ENCODE measurements around the gene WNT3A. TPM values are rescaled to one million over a fixed set of nuclear protein-coding genes. Genes with fewer than 3 reads are reported as not detected.

Gene WNT3A
- total RNA-seq, 2 experiments from 2014 or later: not detected

- Mint-ChIP-seq H3K4me1 (peaks cover 53% of the 10 kb centered on the region), H3K27me3 (no peaks in the 10 kb centered on the region), H3K36me3 (peaks cover 25% of the 10 kb centered on the region), H3K9me3 (no peaks in the 10 kb centered on the region), H3K27ac (peak overlapping the region; percentile 96), H3K4me3 (peak overlapping the region; percentile 95)
- DNase-seq (no peak), ATAC-seq (ENCODE audit: low read depth) (no peak)
- POLR2A ChIA-PET: interaction anchor here (0.6 kb wide), 1 partner anchor 26 kb away, joined by 3 read pairs; no protein-coding TSS in a partner anchor
Measured at GRCh38 chr1:228084325-228084724, 77.5 kb downstream of the WNT3A start.

- H3K4me3 Mint-ChIP-seq: peak overlapping the region; percentile 95
- H3K4me1 Mint-ChIP-seq: peaks cover 52% of the 10 kb centered on the region
- DNase-seq (no peak), ATAC-seq (ENCODE audit: low read depth) (no peak)
- H3K27me3 Mint-ChIP-seq: no peaks in the 10 kb centered on the region
- H3K9me3 Mint-ChIP-seq: no peaks in the 10 kb centered on the region
- H3K36me3 Mint-ChIP-seq: peaks cover 25% of the 10 kb centered on the region
- H3K27ac Mint-ChIP-seq: peak overlapping the region; percentile 96
- POLR2A ChIA-PET: no interaction called here
Measured at GRCh38 chr1:228084797-228085196, 78.0 kb downstream of the WNT3A start.

- no peaks in the 10 kb centered on the region for H3K27me3 Mint-ChIP-seq
- H3K36me3 Mint-ChIP-seq: peaks cover 27% of the 10 kb centered on the region
- POLR2A ChIA-PET: no interaction called here
- H3K4me3 Mint-ChIP-seq: peak overlapping the region; percentile 95
- no peaks in the 10 kb centered on the region for H3K9me3 Mint-ChIP-seq
- DNase-seq: peak; percentile 16
- peak overlapping the region; percentile 96 for H3K27ac Mint-ChIP-seq
- H3K4me1 Mint-ChIP-seq: peaks cover 57% of the 10 kb centered on the region
- no peak for ATAC-seq (ENCODE audit: low read depth)
Measured at GRCh38 chr1:228085287-228085951, 78.6 kb downstream of the WNT3A start.

- Mint-ChIP-seq H3K4me3 (peak overlapping the region; percentile 16), H3K36me3 (peaks cover 46% of the 10 kb centered on the region), H3K27me3 (no peaks in the 10 kb centered on the region), H3K9me3 (peaks cover 6% of the 10 kb centered on the region), H3K27ac (peak overlapping the region; percentile 55), H3K4me1 (peaks cover 61% of the 10 kb centered on the region)
- DNase-seq: no peak
- POLR2A ChIA-PET: interaction anchor here (1.6 kb wide), 1 partner anchor 53 kb away, joined by 5 read pairs; the partner anchor contains the start of gene GUK1
- no peak for ATAC-seq (ENCODE audit: low read depth)
Measured at GRCh38 chr1:228087771-228088251, 81.0 kb downstream of the WNT3A start.

- H3K4me3 Mint-ChIP-seq: peak overlapping the region; percentile 42
- POLR2A ChIA-PET: interaction anchor here (0.6 kb wide), 1 partner anchor 318 kb away, joined by 7 read pairs; the partner anchor contains the start of gene TRIM11
- peak overlapping the region; percentile 74 for H3K27ac Mint-ChIP-seq
- no peaks in the 10 kb centered on the region for H3K27me3 Mint-ChIP-seq
- peaks cover 57% of the 10 kb centered on the region for H3K4me1 Mint-ChIP-seq
- DNase-seq: no peak
- peaks cover 6% of the 10 kb centered on the region for H3K9me3 Mint-ChIP-seq
- no peak for ATAC-seq (ENCODE audit: low read depth)
- peaks cover 44% of the 10 kb centered on the region for H3K36me3 Mint-ChIP-seq
Measured at GRCh38 chr1:228088586-228089498, 82.0 kb downstream of the WNT3A start.

GRCh38 chr1:228089519-228090380 lies 83.0 kb downstream of the WNT3A start:
- peak overlapping the region; percentile 10 for H3K4me3 Mint-ChIP-seq
- ATAC-seq (ENCODE audit: low read depth): peak; percentile 27
- peaks cover 48% of the 10 kb centered on the region for H3K4me1 Mint-ChIP-seq
- no peak for DNase-seq
- peak overlapping the region; percentile 74 for H3K27ac Mint-ChIP-seq
- H3K9me3 Mint-ChIP-seq: peaks cover 12% of the 10 kb centered on the region
- no peaks in the 10 kb centered on the region for H3K27me3 Mint-ChIP-seq
- H3K36me3 Mint-ChIP-seq: peaks cover 45% of the 10 kb centered on the region
- POLR2A ChIA-PET: no interaction called here

- H3K27ac Mint-ChIP-seq: no peak overlapping the region
- no peak overlapping the region for H3K4me3 Mint-ChIP-seq
- H3K9me3 Mint-ChIP-seq: peaks cover 17% of the 10 kb centered on the region
- H3K36me3 Mint-ChIP-seq: peaks cover 49% of the 10 kb centered on the region
- H3K27me3 Mint-ChIP-seq: no peaks in the 10 kb centered on the region
- H3K4me1 Mint-ChIP-seq: peaks cover 41% of the 10 kb centered on the region
- POLR2A ChIA-PET: interaction anchor here (1.3 kb wide), 1 partner anchor 9 kb away, joined by 5 read pairs; the partner anchor contains the start of gene ARF1
- DNase-seq (no peak), ATAC-seq (ENCODE audit: low read depth) (no peak)
Measured at GRCh38 chr1:228090613-228091081, 83.8 kb downstream of the WNT3A start.

GRCh38 chr1:228091084-228091483 lies 84.3 kb downstream of the WNT3A start:
- POLR2A ChIA-PET: interaction anchor here (1.2 to 1.3 kb wide), 2 partner anchors 9 to 395 kb away, joined by 3 to 5 read pairs; partner anchors contain the start of gene ARF1
- Mint-ChIP-seq H3K36me3 (peaks cover 53% of the 10 kb centered on the region), H3K4me3 (no peak overlapping the region)

GRCh38 chr1:228092342-228093049 lies 85.7 kb downstream of the WNT3A start:
- Mint-ChIP-seq H3K36me3 (peaks cover 55% of the 10 kb centered on the region), H3K27me3 (no peaks in the 10 kb centered on the region), H3K9me3 (peaks cover 17% of the 10 kb centered on the region), H3K4me3 (no peak overlapping the region), H3K27ac (no peak overlapping the region), H3K4me1 (peaks cover 34% of the 10 kb centered on the region)
- ATAC-seq (ENCODE audit: low read depth): no peak
- DNase-seq: no peak
- POLR2A ChIA-PET: interaction anchor here (1.2 kb wide), 1 partner anchor 394 kb away, joined by 3 read pairs; no protein-coding TSS in a partner anchor

More at GRCh38 chr1:228091084-228091483, 84.3 kb downstream of the WNT3A start:
- Mint-ChIP-seq H3K27me3 (no peaks in the 10 kb centered on the region), H3K9me3 (peaks cover 17% of the 10 kb centered on the region), H3K27ac (peak overlapping the region; percentile 21), H3K4me1 (peaks cover 42% of the 10 kb centered on the region)
- no peak for DNase-seq
- no peak for ATAC-seq (ENCODE audit: low read depth)

- peaks cover 53% of the 10 kb centered on the region for H3K36me3 Mint-ChIP-seq
- no peak overlapping the region for H3K27ac Mint-ChIP-seq
- H3K4me3 Mint-ChIP-seq: no peak overlapping the region
- no peaks in the 10 kb centered on the region for H3K27me3 Mint-ChIP-seq
- POLR2A ChIA-PET: no interaction called here
- peaks cover 17% of the 10 kb centered on the region for H3K9me3 Mint-ChIP-seq
- no peak for DNase-seq
- peaks cover 26% of the 10 kb centered on the region for H3K4me1 Mint-ChIP-seq
- no peak for ATAC-seq (ENCODE audit: low read depth)
Measured at GRCh38 chr1:228093050-228093906, 86.5 kb downstream of the WNT3A start.

GRCh38 chr1:228094432-228095016 lies 87.7 kb downstream of the WNT3A start:
- Mint-ChIP-seq H3K36me3 (peaks cover 57% of the 10 kb centered on the region), H3K9me3 (peaks cover 17% of the 10 kb centered on the region), H3K27ac (no peak overlapping the region), H3K4me1 (peaks cover 17% of the 10 kb centered on the region), H3K27me3 (no peaks in the 10 kb centered on the region), H3K4me3 (no peak overlapping the region)
- no peak for ATAC-seq (ENCODE audit: low read depth)
- POLR2A ChIA-PET: no interaction called here
- DNase-seq: no peak
